Right cardiac atrium (tissue), 5 donors: ENCODE measurements around the gene OTP. TPM values are rescaled to one million over a fixed set of nuclear protein-coding genes. Genes with fewer than 3 reads are reported as not detected.

ENCODE experiments used
- ATAC-seq, 2 donors: fragments of 200-7000 bp; cut with Tn5 transposase; one replicate each; pipeline versions ENCODE4 v1.8.0 to v1.9.1; 2020; ENCODE audit warnings: moderate library complexity in 2 of 2, mild to moderate bottlenecking in 1 of 2
- DNase-seq, 3 donors: peaks; one replicate each; pipeline ENCODE4 v3.0.0-alpha.2; 2020
- H3K27ac ChIP-seq: one replicate; pipeline ENCODE4 v1.5.1; 2013; ENCODE audit warnings: mild to moderate bottlenecking, low read length, control low read depth, moderate library complexity
- H3K27me3 ChIP-seq: one replicate; pipeline ENCODE4 v1.6.1; 2013; ENCODE audit not compliant: control insufficient read depth, insufficient read depth
- H3K4me1 ChIP-seq: one replicate; pipeline ENCODE4 v1.6.1; 2013; ENCODE audit warnings: low read length; ENCODE audit not compliant: control insufficient read depth, insufficient read depth
- H3K4me3 ChIP-seq: one replicate; pipeline ENCODE4 v1.5.1; 2013; ENCODE audit warnings: low read length, control low read depth
- H3K9me3 ChIP-seq: one replicate; pipeline ENCODE4 v1.6.1; 2013; ENCODE audit warnings: low read length; ENCODE audit not compliant: control insufficient read depth
- WGBS: extraction: QIAGEN DNeasy Blood & Tissue Kit; methylation state at CpG from one replicate; pipeline ENCODE4 v1.1.7; 2013; 5-methylcytosine and 5-hydroxymethylcytosine counted together
- intact Hi-C, 4 donors: fragments of 100-400 bp; cut with DNase I; formaldehyde crosslinking; loops; one replicate each; pipeline versions ENCODE4 v1.11.0 to v1.14.0; 2022 to 2023
- long read RNA-seq, 4 donors: library from polyadenylated mRNA; unstranded; transcript quantifications; one replicate each; pipeline ENCODE4 v2.0.0, GENCODE V29; 2020 to 2021
- polyA plus RNA-seq: library from polyadenylated mRNA; stranded (reverse); fragments of 200-250 nt; gene quantifications from one replicate; pipeline ENCODE4 v1.2.3, GENCODE V29; 2013
- total RNA-seq, 4 donors: library from RNA; stranded (reverse); fragmentation: NEBNext Ultra II Directional; extraction: Animal tissue kit (Norgen Biotek cat#: 25700); gene quantifications; one replicate each; pipeline ENCODE4 v1.2.1, GENCODE V29; 2021
- donor health status: healthy with polysubstance abuse.
- donor health status: DM: no; HTN: yes; CAD: no.
- donor health status: DM: no; HTN: no; CAD: no.
- donor health status: DM: no; HTN: yes; CAD: no; lungs with severe emphysema.
- donor health status: DM: yes; HTN: yes; CAD: no.

Gene OTP
- total RNA-seq (not detected), polyA plus RNA-seq (not detected)
- long read RNA-seq, donor 1 = 0 reads
- long read RNA-seq, donor 2 = 0 reads
- long read RNA-seq, donor 3 = 0 reads
- long read RNA-seq, donor 4 = 0 reads

DNA sequence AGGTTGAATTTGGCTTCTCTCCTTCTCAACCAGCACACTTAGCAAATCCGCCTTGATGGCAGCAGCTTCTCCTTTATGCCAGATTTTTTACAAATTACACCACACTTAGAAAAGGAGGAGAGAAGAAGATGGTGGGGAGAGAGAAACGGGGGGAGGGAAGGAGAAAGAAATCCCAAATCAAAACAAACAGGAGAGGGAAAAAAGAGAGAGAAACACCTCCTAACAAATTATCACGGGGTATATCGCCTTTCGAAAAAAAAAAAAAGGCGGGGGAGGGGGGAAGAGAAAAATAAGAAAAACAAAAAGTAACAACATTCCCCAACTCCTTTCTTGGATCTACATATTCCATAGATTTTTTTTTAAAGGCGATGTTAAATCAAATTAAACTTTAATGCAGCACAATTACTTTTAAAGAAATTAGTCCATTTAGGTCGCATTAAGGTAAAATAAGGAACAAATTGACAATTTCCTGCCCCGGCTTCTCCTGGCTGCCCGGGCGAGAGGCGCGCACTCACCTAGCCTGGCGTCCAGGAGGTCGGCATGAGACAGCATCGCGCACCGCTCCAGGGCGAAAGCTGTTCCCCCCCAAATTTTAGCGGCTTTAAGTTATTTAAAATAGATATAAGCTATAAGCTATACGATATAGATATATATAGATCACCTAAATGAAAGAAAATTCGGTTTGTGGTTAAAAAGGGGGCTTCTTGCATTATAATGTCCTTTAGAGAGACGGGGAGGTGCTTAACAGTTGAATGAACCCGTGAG is at the start of gene OTP:
Gene OTP, minus strand, starts transcription at position 716 of the 765 bp plus-strand sequence. Its CDS starts 164 bp downstream, at position 552.
- no peak for DNase-seq
- Histone ChIP-seq H3K9me3 (no peaks in the 10 kb centered on the region), H3K4me3 (peak within 1 kb of the TSS; percentile 0), H3K27me3 (no peaks in the 10 kb centered on the region), H3K4me1 (peaks cover 6% of the 10 kb centered on the region), H3K27ac (no peak within 1 kb of the TSS)
- no peak for ATAC-seq
- WGBS = 7% methylated on average over 24 of the region's 24 CpGs
- intact Hi-C loops = no loop called here

DNA sequence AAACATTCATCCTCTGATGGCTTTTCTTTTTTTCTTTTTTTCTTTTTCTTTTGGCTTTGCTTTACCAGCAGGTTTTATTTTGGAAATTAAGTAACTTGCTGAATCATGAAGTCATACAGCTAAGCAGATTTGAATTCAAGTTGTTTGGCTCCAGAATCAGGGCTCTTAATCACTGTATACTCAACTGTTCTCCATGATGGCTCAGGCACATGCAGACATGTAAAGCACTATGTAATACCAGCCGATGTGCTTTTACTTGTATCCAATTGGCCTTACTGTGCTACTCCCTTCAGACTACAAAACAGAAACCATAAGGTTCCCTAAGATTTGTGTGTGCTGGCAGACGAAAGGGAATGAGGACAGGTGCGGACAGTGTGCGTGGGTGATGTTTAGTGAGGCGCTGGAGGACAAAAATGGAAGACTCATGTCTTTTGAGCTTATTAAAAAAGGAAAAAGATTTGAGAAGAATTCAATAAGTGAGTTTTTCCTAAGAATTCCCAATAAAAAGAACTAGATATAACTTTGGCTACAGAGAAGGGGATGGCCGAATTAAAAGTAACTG is 44.7 kb upstream of the OTP start:
- WGBS = 93% methylated on average over 6 of the region's 6 CpGs
- no peaks in the 10 kb centered on the region for H3K9me3 ChIP-seq
- DNase-seq = no peak
- H3K4me3 ChIP-seq = no peak overlapping the region
- intact Hi-C loops = no loop called here
- ATAC-seq = no peak
- no peaks in the 10 kb centered on the region for H3K27me3 ChIP-seq
- H3K4me1 ChIP-seq = no peaks in the 10 kb centered on the region
- no peak overlapping the region for H3K27ac ChIP-seq

DNA sequence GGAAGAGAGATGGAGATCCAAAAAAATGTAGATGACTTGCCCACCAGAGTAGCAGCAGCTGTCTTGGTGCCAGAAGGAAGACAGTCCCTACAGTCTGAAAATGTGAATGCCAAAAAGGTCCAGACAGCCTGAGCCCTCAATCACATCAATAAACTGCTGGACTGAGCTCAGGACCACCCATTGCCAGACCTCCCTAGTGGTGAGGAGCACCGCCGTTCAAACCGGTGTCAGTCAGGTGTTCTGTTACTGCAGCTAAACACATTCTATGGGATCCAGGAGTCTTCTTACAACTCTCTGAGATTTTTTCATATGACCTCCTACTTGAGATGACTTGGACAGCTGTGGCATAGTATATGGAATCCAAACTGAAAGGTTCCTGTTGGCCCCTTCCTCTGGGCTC is 32.0 kb upstream of the OTP start:
- no peaks in the 10 kb centered on the region for H3K9me3 ChIP-seq
- peaks cover 3% of the 10 kb centered on the region for H3K27me3 ChIP-seq
- H3K4me3 ChIP-seq = no peak overlapping the region
- WGBS = 60% methylated on average over 3 of the region's 3 CpGs
- H3K27ac ChIP-seq = no peak overlapping the region
- no peak for DNase-seq
- H3K4me1 ChIP-seq = no peaks in the 10 kb centered on the region
- ATAC-seq = no peak
- intact Hi-C loops = no loop called here

DNA sequence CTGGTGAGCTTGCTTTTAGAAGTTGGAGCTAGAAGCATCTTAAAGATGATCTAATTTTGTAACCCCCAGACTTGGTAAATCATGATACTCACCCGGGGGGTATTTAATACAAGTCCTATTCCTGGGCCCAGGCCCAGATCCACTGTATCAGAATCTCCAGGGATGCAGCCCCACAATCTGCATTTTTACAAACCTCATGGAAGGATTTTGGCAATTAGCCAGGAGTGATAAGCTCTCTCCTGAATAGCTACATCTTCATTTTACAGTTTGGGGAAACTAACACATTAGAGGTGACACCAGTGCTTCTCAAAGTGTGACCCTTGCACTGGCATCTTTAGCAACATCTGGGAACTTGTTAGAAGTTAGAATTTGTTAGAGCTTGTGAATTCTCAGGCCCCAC is 31.2 kb upstream of the OTP start:
- WGBS = 35% methylated on average over 1 of the region's 1 CpG
- DNase-seq = no peak
- Histone ChIP-seq H3K4me1 (no peaks in the 10 kb centered on the region), H3K4me3 (no peak overlapping the region), H3K9me3 (no peaks in the 10 kb centered on the region), H3K27ac (no peak overlapping the region), H3K27me3 (peaks cover 3% of the 10 kb centered on the region)
- no peak for ATAC-seq
- intact Hi-C loops = no loop called here

DNA sequence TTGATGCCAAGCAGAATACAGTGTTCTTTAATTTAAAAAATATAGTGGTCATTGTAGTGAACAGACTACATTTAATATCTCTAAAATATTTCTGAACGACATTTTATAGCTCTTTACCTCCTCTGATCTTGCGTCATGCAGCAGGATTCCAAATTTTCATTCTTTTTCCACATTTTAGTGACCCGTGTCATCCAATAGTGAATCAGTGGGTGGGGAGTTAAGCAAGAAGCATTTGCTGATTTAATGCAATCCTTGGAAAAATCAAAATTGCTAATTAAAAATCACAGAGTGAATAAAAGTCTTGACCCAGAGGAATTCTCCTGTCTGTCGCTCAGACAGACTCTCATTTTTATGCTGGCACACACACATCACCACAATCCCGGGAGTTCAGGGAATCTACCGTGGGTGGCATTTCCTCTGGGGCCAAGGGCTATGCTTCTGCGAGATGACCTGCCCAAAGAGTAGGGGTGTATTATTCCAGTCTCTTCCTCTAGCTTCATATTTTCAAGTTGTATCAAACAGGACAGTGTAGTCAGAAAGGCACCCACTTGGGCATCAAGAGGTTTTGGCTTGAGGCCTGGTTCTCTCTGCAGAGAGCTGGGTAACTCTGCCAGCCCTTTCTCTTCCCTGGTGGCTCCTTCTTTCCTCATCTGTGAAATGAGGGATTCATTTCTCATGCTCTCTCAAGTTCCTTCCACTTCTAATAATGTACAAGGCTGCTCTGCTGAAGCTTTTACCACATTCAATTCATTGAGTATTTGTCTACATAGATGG is 24.8 kb upstream of the OTP start:
- peak; percentile 31 to 60 for ATAC-seq

DNA sequence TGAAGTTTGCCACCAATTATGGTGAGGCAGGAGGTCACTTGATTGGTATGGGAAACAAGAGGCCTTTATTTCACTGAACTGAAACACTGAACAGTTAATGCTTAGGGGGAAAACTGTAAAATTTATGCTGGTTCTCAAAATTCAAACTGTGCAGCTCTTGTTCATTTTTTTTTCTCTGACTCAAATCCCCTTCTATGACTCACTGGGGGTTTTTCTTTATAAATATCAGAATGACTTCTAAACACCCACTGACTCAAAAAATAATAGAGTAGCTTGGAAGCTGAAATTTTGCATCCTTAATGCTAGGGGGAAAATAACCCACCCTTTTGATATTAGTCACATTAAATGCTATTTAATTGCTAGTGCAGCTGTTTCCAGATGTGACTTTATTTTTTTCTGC is 24.1 kb upstream of the OTP start:
- no peak overlapping the region for H3K4me3 ChIP-seq
- intact Hi-C loops = no loop called here
- no peaks in the 10 kb centered on the region for H3K9me3 ChIP-seq
- DNase-seq = no peak
- ATAC-seq = no peak
- no peak overlapping the region for H3K27ac ChIP-seq
- peaks cover 3% of the 10 kb centered on the region for H3K27me3 ChIP-seq
- H3K4me1 ChIP-seq = no peaks in the 10 kb centered on the region

More for the DNA sequence above, 24.8 kb upstream of the OTP start:
- no peak overlapping the region for H3K27ac ChIP-seq
- peaks cover 3% of the 10 kb centered on the region for H3K27me3 ChIP-seq
- no peaks in the 10 kb centered on the region for H3K4me1 ChIP-seq
- H3K4me3 ChIP-seq = no peak overlapping the region
- WGBS = 57% methylated on average over 7 of the region's 7 CpGs
- no peaks in the 10 kb centered on the region for H3K9me3 ChIP-seq
- intact Hi-C loops = no loop called here
- DNase-seq = peak in 1 of 3 donors; percentile 55

DNA sequence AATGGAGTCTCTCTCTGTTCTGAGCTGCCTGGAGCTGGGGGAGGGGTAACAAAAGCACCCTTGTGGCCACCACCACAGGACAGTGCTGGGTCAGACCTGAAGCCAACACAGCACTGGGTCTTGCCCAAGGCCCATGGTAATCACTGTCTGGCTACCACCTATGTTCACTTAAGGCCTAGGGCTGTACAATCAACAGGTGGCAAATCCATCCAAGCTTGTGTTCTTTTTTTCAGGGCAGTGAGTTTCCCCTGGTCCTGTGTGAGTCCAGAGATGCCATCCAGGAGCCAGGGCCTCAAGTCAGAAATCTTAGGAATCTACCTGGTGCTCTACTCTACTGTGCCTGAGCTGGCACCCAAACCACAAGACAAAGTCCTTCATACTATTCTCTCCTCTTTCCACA is 20.1 kb upstream of the OTP start:
- intact Hi-C loops = no loop called here
- Histone ChIP-seq H3K27me3 (no peaks in the 10 kb centered on the region), H3K9me3 (no peaks in the 10 kb centered on the region)

DNA sequence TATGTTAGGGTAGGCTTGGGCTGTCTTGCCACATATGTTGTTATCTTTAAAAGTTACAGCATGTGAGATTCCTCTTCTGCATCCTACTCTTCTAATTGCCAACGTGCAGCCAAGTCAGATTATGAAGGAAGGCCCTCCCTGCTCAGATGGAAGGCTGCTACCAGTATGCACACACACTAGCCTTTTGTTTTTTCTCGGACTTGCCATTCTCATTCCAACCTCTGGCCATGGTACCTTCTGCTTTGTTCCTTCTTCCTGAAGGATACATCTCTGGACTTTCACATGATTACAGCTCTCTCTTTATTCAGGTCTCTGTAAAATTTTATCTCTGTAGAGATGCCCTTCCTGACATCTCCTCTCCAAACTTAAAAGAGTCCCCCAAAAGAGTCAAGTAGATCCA is 12.8 kb upstream of the OTP start:
- intact Hi-C loops = no loop called here
- H3K27me3 ChIP-seq = no peaks in the 10 kb centered on the region
- H3K9me3 ChIP-seq = no peaks in the 10 kb centered on the region
- H3K27ac ChIP-seq = no peak overlapping the region
- 28% methylated on average over 2 of the region's 2 CpGs for WGBS
- H3K4me1 ChIP-seq = no peaks in the 10 kb centered on the region
- ATAC-seq = no peak
- no peak overlapping the region for H3K4me3 ChIP-seq
- DNase-seq = no peak

More for the DNA sequence above, 20.1 kb upstream of the OTP start:
- ATAC-seq (no peak), DNase-seq (no peak)
- Histone ChIP-seq H3K27ac (no peak overlapping the region), H3K4me1 (no peaks in the 10 kb centered on the region), H3K4me3 (no peak overlapping the region)

DNA sequence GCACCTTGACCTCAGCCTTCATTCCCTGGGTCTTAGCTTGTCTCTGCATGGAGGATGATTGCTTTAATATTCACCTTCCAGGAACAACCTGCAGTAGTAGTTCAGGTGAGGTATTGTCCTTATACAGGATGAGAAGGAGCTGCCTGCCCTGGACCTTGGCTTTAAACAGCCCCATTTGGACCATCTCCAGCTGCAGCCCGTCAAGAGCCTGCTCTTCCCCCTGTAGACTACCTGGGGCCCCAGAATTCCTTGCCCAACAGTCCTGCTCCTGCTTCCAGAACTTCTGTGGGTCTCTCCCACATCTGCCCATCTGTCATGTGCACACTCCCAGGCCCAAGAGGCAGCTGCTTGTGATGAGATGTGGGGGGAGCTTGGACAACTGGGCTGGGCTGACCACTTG is 12.2 kb upstream of the OTP start:
- Histone ChIP-seq H3K4me3 (no peak overlapping the region), H3K27ac (no peak overlapping the region), H3K27me3 (no peaks in the 10 kb centered on the region), H3K9me3 (no peaks in the 10 kb centered on the region), H3K4me1 (no peaks in the 10 kb centered on the region)
- WGBS = 50% methylated on average over 1 of the region's 1 CpG
- ATAC-seq = no peak
- no peak for DNase-seq
- intact Hi-C loops = no loop called here

DNA sequence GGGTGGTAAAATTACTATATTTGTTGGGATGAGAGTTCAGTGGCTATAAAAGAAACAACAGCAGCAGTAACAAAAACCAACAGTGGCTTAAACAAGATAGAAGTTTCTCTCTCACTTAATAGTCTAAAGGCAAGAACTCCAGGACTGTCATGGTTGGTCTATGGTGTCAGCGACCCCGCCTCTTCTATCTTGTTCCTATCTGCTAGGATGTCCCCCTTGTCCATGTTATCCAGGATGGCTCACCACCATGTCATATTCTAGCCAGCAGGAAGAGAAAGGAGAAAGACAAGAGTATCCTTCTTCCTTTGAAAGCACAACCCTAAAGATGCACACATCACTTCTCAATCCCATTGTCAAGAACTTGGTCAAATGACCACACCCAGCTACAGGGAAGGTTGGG is 11.3 kb upstream of the OTP start:
- intact Hi-C loops = loop anchor here in 1 of 4 donors (10.0 kb wide), 1 partner anchor 355 kb away; no protein-coding TSS in a partner anchor
- H3K4me3 ChIP-seq = no peak overlapping the region
- no peaks in the 10 kb centered on the region for H3K4me1 ChIP-seq
- no peak for DNase-seq
- H3K9me3 ChIP-seq = no peaks in the 10 kb centered on the region
- H3K27me3 ChIP-seq = no peaks in the 10 kb centered on the region
- no peak overlapping the region for H3K27ac ChIP-seq
- no peak for ATAC-seq
- 94% methylated on average over 2 of the region's 2 CpGs for WGBS

DNA sequence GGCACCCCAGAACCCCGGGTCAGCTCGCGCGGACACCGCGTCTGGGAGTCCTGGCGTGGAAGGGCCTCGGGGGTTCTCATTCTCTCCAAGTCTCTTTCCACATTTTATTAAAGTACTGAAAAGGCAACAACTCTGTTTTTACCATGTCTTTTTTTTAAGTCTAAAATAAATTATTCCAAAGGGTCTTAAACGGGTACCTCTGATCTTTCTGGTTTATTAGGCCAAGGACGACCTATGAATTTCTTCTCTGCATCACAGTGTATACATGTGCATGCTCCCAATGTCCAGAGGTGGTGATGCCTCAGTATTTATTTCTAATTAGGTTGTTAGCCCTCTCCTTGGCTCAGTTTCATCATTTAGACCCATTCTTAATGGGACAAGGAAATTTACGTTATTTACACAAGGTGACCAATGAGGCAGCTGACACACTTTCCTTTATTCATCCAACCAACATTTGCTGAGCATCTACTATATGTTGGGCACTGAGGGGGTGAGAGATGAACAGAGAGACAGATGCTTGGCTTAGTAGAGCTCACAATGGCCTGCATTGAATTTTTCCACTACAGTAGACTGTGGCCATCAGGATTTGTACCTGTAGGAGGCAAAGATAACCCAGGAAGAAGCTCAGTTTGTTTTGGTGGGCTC is 7.6 kb upstream of the OTP start:
- no peak overlapping the region for H3K4me3 ChIP-seq
- no peak for DNase-seq
- WGBS = 44% methylated on average over 11 of the region's 11 CpGs
- H3K4me1 ChIP-seq = no peaks in the 10 kb centered on the region
- H3K27ac ChIP-seq = no peak overlapping the region
- intact Hi-C loops = loop anchor here in 1 of 4 donors (10.0 kb wide), 1 partner anchor 359 kb away; no protein-coding TSS in a partner anchor
- no peaks in the 10 kb centered on the region for H3K9me3 ChIP-seq
- no peaks in the 10 kb centered on the region for H3K27me3 ChIP-seq
- ATAC-seq = no peak
